ENCODE data around the gene B9D1.

Gene B9D1
- 1.2 to 1.4 reads per million in 2 donors for total RNA-seq

- DNase-seq, result peak; percentile 93
Measured at GRCh38 chr17:19362277-19363113, at the start of gene B9D1. Gene B9D1, minus strand, starts transcription at chr17:19362723. Its CDS starts 154 bp downstream, at chr17:19362569.

GRCh38 chr17:19411631-19412030, 49.1 kb upstream of the B9D1 start:
- no peak for DNase-seq

- no peak for DNase-seq
Measured at GRCh38 chr17:19410875-19411620, 48.5 kb upstream of the B9D1 start, which contains the start of gene RNF112. Gene RNF112, plus strand, starts transcription at chr17:19411232. Its CDS starts 177 bp downstream, at chr17:19411409.

GRCh38 chr17:19410091-19410490, 47.6 kb upstream of the B9D1 start:
- no peak for DNase-seq

- no peak for DNase-seq
Measured at GRCh38 chr17:19409509-19409908, 47.0 kb upstream of the B9D1 start.

GRCh38 chr17:19409066-19409465, 46.5 kb upstream of the B9D1 start:
- no peak for DNase-seq

- no peak for DNase-seq
Measured at GRCh38 chr17:19408346-19408710, 45.8 kb upstream of the B9D1 start.

- no peak for DNase-seq
Measured at GRCh38 chr17:19407601-19408345, 45.2 kb upstream of the B9D1 start.

GRCh38 chr17:19405114-19405513, 42.6 kb upstream of the B9D1 start:
- DNase-seq, result no peak

- DNase-seq, result no peak
Measured at GRCh38 chr17:19404264-19404663, 41.7 kb upstream of the B9D1 start.

GRCh38 chr17:19403021-19403420, 40.5 kb upstream of the B9D1 start:
- no peak for DNase-seq

GRCh38 chr17:19402171-19402570, 39.6 kb upstream of the B9D1 start:
- DNase-seq, result no peak

GRCh38 chr17:19401321-19402010, 38.9 kb upstream of the B9D1 start:
- no peak for DNase-seq

GRCh38 chr17:19399750-19400450, 37.4 kb upstream of the B9D1 start:
- DNase-seq, result no peak

- no peak for DNase-seq
Measured at GRCh38 chr17:19398301-19399181, 36.0 kb upstream of the B9D1 start.

GRCh38 chr17:19397556-19398041, 35.1 kb upstream of the B9D1 start:
- no peak for DNase-seq

GRCh38 chr17:19392303-19392702, 29.8 kb upstream of the B9D1 start:
- DNase-seq, result no peak

- DNase-seq, result no peak
Measured at GRCh38 chr17:19391432-19391831, 28.9 kb upstream of the B9D1 start.

GRCh38 chr17:19390951-19391350, 28.4 kb upstream of the B9D1 start:
- DNase-seq, result no peak
